SK-N-SH (cell line): ENCODE data around the gene ZPR1. TPM values are rescaled to one million over a fixed set of nuclear protein-coding genes. Genes with fewer than 3 reads are reported as not detected.

Experiments used
- CTCF ChIA-PET: fragments of 300-600, 350-600 bp; formaldehyde crosslinking; extraction: SDS; loops from one replicate; lab custom pipeline; 2021; lab: Yijun Ruan, JAX
- POLR2A ChIA-PET: fragments of 350-600 bp; sonication (Branson Sonifier 250); formaldehyde crosslinking; extraction: SDS; loops from one replicate; lab custom pipeline; 2020; ENCODE audit warnings: antibody characterized with exemption, inconsistent platforms; lab: Yijun Ruan, JAX
- DNase-seq: peaks from one replicate; pipeline ENCODE4 v3.0.0; 2012
- H2AFZ ChIP-seq: fragments of 200-600 bp; sonication (generic); 2 replicates; pipeline ENCODE4 v1.8.1; 2016; ENCODE audit warnings: antibody characterized with exemption, mild to moderate bottlenecking, low read depth
- H3F3A ChIP-seq: fragments of 200-600 bp; sonication (generic); replicated peaks from 2 replicates; pipeline ENCODE3; 2016; ENCODE audit warnings: antibody characterized with exemption, mild to moderate bottlenecking; ENCODE audit not compliant: insufficient read depth
- H3K27ac ChIP-seq, 2 experiments: fragments of 200-500 bp in 1 of 2; fragments of 200-600 bp in 1 of 2; sonication (Bioruptor generic) in 1 of 2; sonication (generic), shearing (Covaris generic) in 1 of 2; 2 replicates each; pipeline versions ENCODE4 v1.5.1 to v1.6.1; 2014 to 2016; ENCODE audit warnings: low read depth in 2 of 2, inconsistent platforms in 1 of 2, low read length in 1 of 2, mild to moderate bottlenecking in 1 of 2, mixed read lengths in 1 of 2
- H3K27me3 ChIP-seq: fragments of 200-600 bp; sonication (generic), shearing (Covaris generic); 2 replicates; pipeline ENCODE4 v1.6.1; 2016; ENCODE audit warnings: mixed run types; ENCODE audit not compliant: insufficient read depth
- H3K36me3 ChIP-seq, 2 experiments: fragments of 200-500 bp in 1 of 2; fragments of 200-600 bp in 1 of 2; sonication (Bioruptor generic) in 1 of 2; sonication (generic) in 1 of 2; replicated peaks in 1 of 2; 2 replicates each; pipeline versions ENCODE3 to v1.5.1; 2014 to 2016; ENCODE audit warnings: low read length in 1 of 2, mild to moderate bottlenecking in 1 of 2; ENCODE audit not compliant: insufficient read depth in 2 of 2, control insufficient read depth in 1 of 2
- H3K4me1 ChIP-seq, 2 experiments: fragments of 200-500 bp in 1 of 2; fragments of 200-600 bp in 1 of 2; sonication (Bioruptor generic) in 1 of 2; sonication (generic), shearing (Covaris generic) in 1 of 2; 2 replicates each; pipeline versions ENCODE4 v1.5.1 to v1.6.1; 2014 to 2016; ENCODE audit warnings: low read depth in 1 of 2, low read length in 1 of 2, mixed run types in 1 of 2; ENCODE audit not compliant: insufficient read depth in 2 of 2, control insufficient read depth in 1 of 2
- H3K4me2 ChIP-seq: fragments of 200-600 bp; sonication (generic), shearing (Covaris generic); 2 replicates; pipeline ENCODE4 v1.6.1; 2017; ENCODE audit warnings: mixed run types
- H3K4me3 ChIP-seq, 2 experiments: fragments of 200-500 bp in 1 of 2; fragments of 200-600 bp in 1 of 2; sonication (Bioruptor generic) in 1 of 2; sonication (generic), shearing (Covaris generic) in 1 of 2; 2 replicates each; pipeline versions ENCODE4 v1.5.1 to v1.8.1; 2014 to 2016; ENCODE audit warnings: low read depth in 2 of 2, inconsistent platforms in 1 of 2, low read length in 1 of 2, mild to moderate bottlenecking in 1 of 2, mixed read lengths in 1 of 2, moderate library complexity in 1 of 2
- H3K79me2 ChIP-seq: fragments of 200-600 bp; sonication (generic); 2 replicates; pipeline ENCODE4 v1.8.1; 2017; ENCODE audit warnings: mild to moderate bottlenecking; ENCODE audit not compliant: insufficient read depth
- H3K9ac ChIP-seq: fragments of 200-600 bp; sonication (generic); 2 replicates; pipeline ENCODE4 v1.6.1; 2017; ENCODE audit warnings: mixed run types
- H3K9me2 ChIP-seq: fragments of 200-600 bp; sonication (generic); 2 replicates; pipeline ENCODE4 v1.6.1; 2017; ENCODE audit warnings: mixed run types
- H3K9me3 ChIP-seq: fragments of 200-600 bp; sonication (generic); 2 replicates; pipeline ENCODE4 v1.6.1; 2017; ENCODE audit warnings: mixed run types, mild to moderate bottlenecking, moderate library complexity
- H4K20me1 ChIP-seq: fragments of 200-600 bp; sonication (generic); 2 replicates; pipeline ENCODE4 v1.6.1; 2017; ENCODE audit warnings: mild to moderate bottlenecking, mixed run types; ENCODE audit not compliant: insufficient read depth
- EZH2phosphoT487 ChIP-seq: fragments of 200-600 bp; sonication (generic); IDR thresholded peaks from 2 replicates; pipeline ENCODE4 v1.6.1; 2017; ENCODE audit warnings: low read depth, mixed run types, mild to moderate bottlenecking, antibody characterized with exemption, moderate library complexity, borderline replicate concordance
- FOSL2 ChIP-seq: IDR thresholded peaks from 2 replicates; pipeline ENCODE4 v1.4.0; 2012; ENCODE audit warnings: low read depth, mild to moderate bottlenecking, moderate library complexity, borderline replicate concordance
- GATA2 ChIP-seq: sonication (generic); formaldehyde crosslinking; IDR thresholded peaks from 2 replicates; pipeline ENCODE4 v1.5.0; 2020; ENCODE audit warnings: mild to moderate bottlenecking, missing genetic modification reagents
- IRF3 ChIP-seq: fragments of 150-350 bp; IDR thresholded peaks from 2 replicates; pipeline ENCODE4 v1.6.1; 2016; ENCODE audit warnings: mild to moderate bottlenecking, low read depth, low read length
- MAX ChIP-seq: IDR thresholded peaks from 2 replicates; pipeline ENCODE4 v1.4.0; 2012; ENCODE audit warnings: low read depth
- MEF2A ChIP-seq: IDR thresholded peaks from 2 replicates; pipeline ENCODE4 v1.4.0; 2012; ENCODE audit warnings: low read depth, borderline replicate concordance
- PBX3 ChIP-seq: IDR thresholded peaks from 2 replicates; pipeline ENCODE4; 2012
- RAD21 ChIP-seq: IDR thresholded peaks from 2 replicates; pipeline ENCODE4 v1.6.1; 2012; ENCODE audit warnings: mild to moderate bottlenecking, low read length
- REST ChIP-seq: IDR thresholded peaks from 2 replicates; pipeline ENCODE4 v1.6.1; 2012; ENCODE audit warnings: mild to moderate bottlenecking, low read depth, low read length, moderate library complexity
- SIN3A ChIP-seq: IDR thresholded peaks from 2 replicates; pipeline ENCODE4 v1.6.1; 2012; ENCODE audit warnings: low read depth, mild to moderate bottlenecking, low read length, moderate library complexity, borderline replicate concordance
- TCF12 ChIP-seq: IDR thresholded peaks from 2 replicates; pipeline ENCODE4 v1.4.0; 2012
- YY1 ChIP-seq: IDR thresholded peaks from 2 replicates; pipeline ENCODE4 v1.4.0; 2012; ENCODE audit warnings: low read depth, mild to moderate bottlenecking
- WGBS: methylation state at CpG from one replicate; pipeline ENCODE4 v1.1.6; 2017; ENCODE audit warnings: low lambda C conversion rate; 5-methylcytosine and 5-hydroxymethylcytosine counted together
- polyA plus RNA-seq, 3 experiments: library from polyadenylated mRNA; depleted of rRNA; stranded (reverse); fragments of >200 nt; gene quantifications; 2 replicates each; pipeline ENCODE4 v1.2.3, GENCODE V29; 2012

Gene ZPR1
- polyA plus RNA-seq, 1 of the 3 experiments (the other 2 are of a cell fraction) = 52.4 TPM

- DNase-seq = no peak
- H3K27ac ChIP-seq = no peak overlapping the region
- no peaks in the 10 kb centered on the region for H3K9me2 ChIP-seq
- peaks cover 0 to 30% of the 10 kb centered on the region in 2 experiments; a peak in 1 of 4 replicates for H3K4me1 ChIP-seq
- no peaks in the 10 kb centered on the region for H3K9me3 ChIP-seq
- TF ChIP-seq MEF2A (no peak), SIN3A (no peak), EZH2phosphoT487 (no peak), IRF3 (no peak), YY1 (no peak), TCF12 (no peak), FOSL2 (no peak), GATA2 (CRISPR knock-in tag) (no peak), REST (no peak), MAX (no peak), RAD21 (no peak), PBX3 (no peak)
- 78% methylated on average over 5 of the region's 5 CpGs for WGBS
- H3K36me3 ChIP-seq = no peaks in the 10 kb centered on the region
- H3K4me2 ChIP-seq = no peak overlapping the region
- H2AFZ ChIP-seq = no peak overlapping the region
- POLR2A ChIA-PET = no interaction called here
- no peaks in the 10 kb centered on the region for H3F3A ChIP-seq
- no peaks in the 10 kb centered on the region for H3K79me2 ChIP-seq
- H4K20me1 ChIP-seq = no peaks in the 10 kb centered on the region
- CTCF ChIA-PET = no interaction called here
- no peaks in the 10 kb centered on the region for H3K27me3 ChIP-seq
- H3K4me3 ChIP-seq = no peak overlapping the region
- no peak overlapping the region for H3K9ac ChIP-seq
Measured at GRCh38 chr11:116825434-116825833, 37.6 kb upstream of the ZPR1 start.
